Fibroblast of skin of right biceps (primary cell): ENCODE results near the gene BAHCC1.
A peak's percentile ranks its signal among the peaks of the same experiment; 100 is the strongest.

Experiments
- DNase-seq: peaks from one replicate; pipeline ENCODE4 v3.0.0-alpha.2; 2013

Gene BAHCC1

DNA sequence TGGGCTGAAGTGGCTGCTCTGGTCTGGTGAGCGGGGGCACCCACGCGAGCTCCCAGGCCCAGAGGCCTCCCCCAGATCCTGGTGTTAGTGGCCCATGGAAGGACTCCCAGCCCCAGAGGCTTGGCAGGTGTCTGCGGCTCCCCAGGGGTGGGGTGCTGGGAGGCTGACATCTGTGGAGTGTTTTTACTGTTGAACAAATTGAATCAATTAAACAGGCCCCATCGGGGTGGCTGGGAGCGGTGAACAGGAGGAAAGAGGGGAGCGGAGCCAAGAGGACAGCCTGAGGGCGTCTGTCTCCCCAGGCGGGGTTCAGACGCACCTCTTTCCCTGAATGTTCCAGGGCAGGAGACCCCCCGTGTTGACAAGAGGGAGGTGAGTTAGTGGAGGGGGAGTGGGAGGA lies 87.4 kb downstream of the BAHCC1 start:
- DNase-seq, result no peak

DNA sequence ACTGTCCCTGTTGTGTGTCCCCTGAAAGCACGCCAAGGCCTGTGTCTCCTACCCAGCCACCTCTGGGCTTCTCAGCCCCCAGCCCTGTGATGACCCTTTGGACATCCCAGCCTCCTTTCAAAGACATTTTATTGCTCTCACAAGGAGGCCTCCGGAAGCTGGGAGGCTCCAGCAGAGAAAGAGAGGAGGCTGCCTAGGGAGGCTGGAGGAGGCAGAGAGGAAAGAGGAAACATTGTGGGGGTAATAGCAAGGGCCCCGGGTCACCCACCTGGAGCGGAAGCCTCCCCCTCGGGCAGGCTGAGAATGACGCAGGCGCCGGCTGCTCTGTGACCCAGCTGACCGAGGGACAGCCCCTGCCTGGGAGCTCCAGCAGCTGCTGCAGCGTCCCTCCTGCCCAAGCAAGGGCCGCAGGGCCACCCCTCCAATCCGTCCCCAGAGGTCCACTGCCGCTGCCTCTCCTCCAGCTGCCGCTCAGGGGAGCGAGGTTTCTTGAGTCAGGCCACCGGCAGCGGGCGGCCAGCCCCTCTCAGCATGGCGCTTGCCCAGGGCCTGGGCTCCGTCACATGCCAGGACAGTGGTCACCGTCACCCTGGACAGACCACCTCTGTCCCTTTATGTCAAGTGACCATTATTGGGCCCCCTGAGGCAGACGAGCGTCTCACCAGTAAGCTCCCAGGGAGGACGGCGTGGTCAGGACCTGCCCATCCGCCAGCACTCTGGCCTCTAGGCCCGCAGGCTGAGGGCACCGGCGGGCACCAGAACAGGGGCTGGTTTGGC lies 88.0 kb downstream of the BAHCC1 start:
- DNase-seq, result no peak

DNA sequence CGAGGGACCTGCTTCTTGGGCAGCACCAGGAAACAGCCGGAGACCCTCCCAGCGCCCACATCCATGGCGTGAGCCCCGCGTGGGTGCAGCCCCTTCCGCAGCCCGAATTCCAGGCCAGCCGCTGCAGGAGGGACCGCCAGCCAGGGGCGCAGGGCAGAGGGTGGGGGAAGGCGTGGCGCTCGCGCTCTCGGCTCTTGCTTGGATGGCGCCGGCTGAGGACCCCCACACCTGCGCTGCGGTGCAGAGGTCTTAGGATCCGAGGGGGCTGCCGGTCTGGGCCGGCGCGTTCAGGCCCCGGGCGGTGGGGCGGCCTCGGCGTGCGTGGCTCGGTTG lies 88.6 kb downstream of the BAHCC1 start:
- no peak for DNase-seq

DNA sequence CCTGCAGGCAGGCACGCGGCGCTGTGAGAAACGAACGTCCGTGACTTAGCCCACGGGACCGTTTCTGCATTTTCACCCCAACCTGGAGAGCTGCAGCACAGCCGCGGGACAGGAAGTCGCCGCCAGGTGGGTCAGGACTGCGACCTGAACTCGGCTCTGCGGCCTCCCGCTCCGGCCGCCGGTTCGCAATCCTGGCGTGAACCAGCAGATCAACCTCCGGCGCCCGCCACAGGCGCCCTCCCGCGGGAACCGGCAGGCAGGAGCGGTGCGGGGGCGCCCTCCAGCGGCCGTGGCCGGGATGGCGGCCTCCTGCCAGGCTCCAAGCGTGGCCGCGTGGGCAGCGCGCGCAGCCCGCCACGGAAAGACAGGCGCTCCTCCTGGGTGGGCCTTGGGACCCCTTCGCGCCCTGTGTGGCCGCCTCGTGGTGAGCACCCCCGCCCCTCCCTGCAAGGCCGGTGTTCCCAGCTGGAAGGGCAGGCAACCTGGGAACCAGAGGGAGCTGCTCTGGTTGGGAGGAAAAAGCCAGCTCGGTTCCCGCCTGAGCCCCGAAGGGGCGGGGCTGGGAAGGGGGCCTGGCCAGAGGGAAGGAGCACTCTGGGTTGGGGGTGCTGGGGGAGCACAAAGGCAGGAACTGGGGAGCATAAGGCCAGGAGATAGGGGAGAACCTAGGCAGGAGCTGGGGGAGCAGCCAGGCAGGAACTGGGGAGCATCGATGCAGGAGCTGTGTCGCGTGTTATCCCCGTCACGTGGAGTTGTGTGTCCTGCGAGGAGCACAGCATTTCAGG lies 89.1 kb downstream of the BAHCC1 start:
- DNase-seq, result peak; percentile 77

DNA sequence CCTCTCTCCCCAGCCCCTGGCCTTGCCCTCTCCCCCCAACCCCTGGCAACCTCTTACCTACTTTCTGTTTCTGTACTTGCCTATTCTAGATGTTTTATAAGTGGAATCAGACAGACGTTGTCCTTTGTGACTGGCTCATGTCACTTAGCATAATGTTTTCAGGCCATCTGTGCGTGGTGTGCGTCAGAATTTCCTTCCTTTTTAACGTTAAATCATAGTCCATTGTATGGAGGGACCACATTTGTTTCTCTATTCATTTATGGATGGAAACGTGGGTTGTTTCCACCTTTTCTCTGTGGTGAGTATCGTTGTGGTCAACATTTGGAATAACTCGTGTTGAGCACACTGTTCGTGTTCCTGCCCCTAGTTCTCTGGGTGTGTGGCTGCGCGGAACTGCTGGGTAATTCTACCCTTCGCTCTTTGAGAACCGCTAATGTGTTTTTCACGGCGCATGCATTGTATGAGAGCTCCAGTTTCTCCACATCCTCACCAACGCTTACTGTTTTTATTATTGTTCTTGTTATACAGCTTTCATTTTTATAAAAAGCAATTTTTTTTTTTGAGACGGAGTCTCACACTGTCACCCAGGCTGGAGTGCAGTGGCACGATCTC lies 91.0 kb downstream of the BAHCC1 start:
- no peak for DNase-seq

DNA sequence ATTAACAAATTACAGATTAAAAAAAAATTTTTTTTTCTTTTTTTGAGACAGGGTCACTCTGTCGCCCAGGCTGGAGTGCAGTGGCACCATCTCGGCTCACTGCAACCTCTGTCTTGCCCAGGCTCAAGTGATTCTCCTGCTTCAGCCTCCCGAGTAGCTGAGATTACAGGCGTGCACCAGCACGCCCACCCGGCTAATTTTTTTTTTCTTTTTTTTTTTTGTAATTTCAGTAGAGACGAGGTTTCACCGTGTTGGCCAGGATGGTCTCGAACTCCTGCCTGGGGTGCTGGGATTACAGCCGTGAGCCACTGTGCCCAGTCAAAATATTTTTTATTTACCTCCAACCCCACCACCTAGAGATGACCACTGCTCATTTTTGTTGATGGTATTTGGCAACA lies 91.8 kb downstream of the BAHCC1 start:
- no peak for DNase-seq

DNA sequence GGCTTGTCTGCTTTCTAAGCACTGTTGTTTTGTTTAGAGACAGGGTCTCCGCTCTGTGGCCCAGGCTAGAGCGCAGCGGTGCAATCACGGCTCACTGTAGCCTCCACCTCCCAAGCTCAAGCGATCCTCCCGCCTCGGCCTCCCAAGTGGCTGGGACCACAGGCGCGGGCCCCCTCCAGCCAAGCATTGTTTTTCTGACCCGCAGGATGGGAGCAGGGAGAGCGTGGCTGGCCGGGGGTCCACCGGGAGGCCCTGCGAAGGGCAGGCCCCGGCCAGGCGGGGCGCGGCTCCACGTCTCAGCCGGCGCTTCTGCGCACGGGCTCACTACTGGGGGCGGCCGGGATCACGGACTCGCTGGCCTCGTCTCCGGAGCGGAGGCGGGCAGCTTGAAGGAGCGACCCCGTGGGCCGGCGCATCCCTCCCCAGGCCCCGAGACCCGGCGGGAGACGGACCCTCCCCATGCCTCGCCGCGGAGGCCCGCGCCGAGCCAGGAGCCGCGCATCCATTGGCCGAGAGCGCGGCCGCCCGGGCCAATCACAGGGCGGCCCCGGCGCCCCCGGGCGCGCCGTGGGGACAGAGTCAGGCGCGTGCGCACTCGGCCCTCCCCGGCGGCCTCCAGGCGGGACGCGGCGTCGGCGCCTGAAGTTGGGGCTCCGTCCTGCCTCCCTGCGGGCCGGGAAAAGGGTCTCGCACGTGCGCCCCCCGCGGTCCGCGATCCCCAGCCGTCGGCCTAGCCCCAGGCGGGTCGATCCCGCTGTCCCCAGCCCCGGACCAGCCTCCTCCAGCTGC lies 92.4 kb downstream of the BAHCC1 start:
- DNase-seq, result peak; percentile 81

DNA sequence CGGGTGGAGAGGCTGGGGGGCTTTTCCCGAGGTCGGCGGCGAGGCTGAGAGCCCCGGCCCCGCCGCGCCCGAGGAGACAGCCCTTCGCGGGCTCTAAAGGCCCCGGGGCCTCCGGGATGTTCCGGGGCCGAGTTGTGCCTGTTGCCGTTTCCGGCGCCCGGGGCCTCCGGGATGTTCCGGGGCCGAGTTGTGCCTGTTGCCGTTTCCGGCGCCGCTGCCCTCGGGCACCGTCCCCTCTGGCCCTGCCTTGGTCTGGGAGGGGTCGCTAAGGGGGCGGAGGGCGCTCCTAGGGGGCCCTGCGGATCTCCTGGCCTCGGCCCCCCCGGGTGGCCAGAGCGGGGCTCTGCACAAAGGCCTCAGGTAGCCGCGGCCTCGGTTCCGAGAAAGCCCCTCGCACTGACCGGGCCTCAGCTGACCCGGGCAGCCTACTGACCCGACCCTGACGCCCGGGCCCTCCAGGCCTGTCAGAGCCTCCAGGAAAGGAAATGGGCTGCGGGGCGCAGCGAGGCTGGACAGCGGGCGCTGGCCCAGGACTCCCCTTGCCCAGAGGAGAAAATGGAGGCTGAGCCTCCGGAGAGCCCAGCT lies 93.1 kb downstream of the BAHCC1 start:
- DNase-seq, result no peak

DNA sequence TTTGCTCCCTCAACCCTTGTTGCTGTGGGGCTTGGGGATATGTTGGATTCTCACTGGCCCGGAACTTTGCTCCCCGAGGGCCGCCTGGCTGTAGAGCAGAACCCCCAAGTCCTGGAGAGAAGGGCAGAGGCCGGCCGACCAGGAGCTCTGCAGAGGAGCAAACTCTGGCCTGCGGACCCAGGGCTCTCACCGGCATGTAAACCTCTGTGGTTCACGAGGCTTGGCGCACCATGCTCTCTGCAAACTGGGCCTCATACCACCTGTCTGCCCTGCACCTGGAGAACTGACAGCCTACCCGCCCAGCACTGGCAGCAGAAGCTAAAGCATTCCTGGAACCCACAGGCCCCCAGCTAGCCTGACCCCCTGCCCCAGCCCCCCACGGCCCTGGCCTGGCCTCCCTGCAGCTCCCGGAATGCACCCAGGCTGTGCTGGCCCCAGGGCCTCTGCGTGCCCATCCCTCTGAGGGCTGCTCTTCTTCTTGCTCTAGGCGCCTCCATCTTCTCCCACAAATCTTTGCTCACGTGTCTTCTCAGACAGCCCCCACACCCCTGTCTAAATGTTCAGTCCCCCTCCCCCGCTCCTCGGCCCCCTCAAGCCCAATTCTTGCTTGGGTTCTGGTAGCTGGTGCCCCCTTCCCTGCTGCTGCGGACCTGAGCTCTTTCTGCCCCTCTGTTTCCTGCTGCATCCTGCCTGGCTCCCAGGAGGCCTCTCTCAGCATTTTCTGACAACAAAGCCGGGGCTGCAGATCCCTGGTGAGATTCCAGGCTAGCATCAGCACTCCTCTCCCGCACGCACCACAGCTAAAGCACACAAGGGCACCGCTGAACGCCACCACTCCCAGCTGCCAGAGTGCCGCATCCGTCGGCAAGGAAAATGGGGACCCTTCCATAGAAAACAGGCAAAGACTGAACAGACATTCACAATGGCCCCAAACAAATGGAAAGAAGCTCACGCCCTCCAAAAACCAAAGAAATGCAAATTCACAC lies 94.0 kb downstream of the BAHCC1 start:
- DNase-seq, result no peak

DNA sequence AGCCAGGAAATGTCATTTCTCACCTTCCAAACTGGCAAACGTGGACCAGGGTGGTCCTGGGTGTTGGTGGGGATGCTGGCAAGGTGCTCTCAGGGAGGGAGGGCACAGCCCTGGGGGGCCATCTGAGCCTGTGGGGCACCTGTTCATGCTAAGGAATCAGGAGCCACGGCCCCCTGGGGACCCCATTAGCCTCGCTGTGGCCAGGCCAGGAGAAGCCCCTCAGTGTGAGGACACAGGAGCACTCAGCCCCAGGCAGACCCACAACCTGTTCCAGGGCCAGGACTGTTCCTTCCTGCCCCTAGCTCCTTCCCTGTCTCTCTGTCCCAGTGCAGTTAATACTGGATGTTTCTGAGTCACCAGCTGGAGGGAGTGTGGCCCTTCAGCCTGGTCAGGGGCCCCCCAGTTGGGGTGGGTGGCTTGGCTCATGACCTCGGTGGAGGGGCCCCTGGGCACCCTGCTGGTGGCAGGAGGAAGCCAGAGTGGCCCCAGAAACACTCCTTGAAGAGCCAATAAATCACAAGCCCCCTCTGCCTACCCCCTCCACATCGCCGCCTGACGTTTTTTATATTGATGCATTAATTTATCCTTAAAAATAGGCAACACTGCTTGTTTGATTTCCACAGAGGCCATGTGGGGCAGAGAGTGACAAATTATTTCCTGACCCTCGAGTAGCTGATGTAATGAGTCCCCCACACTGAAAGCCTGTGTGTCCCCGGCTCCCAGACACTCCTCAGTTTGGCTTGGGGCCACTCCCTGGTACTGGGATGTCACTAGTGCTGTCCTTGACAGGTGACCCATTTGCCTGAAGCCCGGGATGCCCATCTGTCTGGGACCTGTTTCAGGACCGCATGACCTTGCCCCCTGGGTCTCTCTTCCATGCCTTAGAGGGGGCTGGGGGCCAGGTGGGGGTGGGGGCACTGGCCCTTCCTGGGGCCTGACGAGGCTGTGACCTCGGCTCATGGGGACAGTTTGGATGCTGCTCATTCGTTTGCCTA lies 95.0 kb downstream of the BAHCC1 start:
- DNase-seq, result no peak

DNA sequence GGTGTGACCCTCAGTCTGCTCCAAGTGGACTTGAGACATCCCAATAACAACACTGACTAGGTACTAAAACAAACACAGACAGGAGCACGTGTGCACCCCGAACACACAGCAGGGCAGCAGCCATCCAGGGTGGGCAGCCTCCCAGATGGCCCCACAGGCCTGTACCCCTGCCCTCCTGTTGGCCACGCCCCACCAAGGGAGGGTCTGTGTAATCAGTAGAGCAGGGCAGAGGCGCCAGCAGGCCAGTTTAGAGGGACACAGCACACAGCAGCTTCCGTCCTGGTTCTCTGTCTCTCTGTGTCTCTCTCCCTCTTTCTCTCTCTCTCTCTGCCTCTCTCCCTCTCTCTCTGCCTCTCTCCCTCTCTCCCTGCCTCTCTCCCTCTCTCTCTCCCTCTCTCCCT lies 95.9 kb downstream of the BAHCC1 start:
- DNase-seq, result no peak

DNA sequence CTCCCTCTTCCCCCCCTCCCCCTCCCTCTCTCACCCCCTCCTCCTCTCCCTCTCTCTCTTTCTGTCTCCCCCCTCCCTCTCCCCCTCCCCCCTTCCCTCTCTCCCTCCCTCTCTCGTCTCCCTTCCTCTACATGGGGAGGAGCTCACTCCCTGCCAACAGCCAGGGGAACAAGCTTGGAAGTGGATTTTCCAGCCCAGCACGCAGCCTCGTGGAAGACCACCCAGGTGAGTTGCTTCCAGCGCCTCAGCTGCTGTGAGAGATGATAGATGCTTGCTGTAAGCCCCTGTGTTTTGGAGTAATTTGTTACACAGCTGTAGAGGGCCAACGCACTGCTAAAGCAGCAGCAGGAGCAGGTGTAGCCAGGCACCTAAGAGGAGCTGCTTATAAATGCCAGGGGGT lies 96.5 kb downstream of the BAHCC1 start:
- no peak for DNase-seq

DNA sequence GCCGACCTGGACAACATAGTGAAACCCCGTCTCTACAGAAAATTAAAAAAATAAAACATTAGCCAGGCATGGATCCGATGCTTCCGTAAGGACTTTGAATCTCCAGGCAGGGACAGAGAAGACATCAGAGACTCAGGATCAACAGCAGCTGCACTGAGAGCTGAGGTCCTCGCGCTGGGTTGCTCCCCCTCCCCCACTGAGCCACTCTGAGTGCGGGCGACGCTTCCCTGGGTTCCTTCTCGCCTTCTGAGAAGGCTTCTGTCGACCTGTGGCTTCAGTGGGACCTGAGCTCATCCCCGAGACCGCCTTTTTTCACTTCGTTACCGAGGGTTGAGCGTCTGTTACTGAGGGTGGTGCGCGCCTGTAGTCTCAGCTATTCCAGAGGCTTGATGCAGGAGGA lies 96.9 kb downstream of the BAHCC1 start:
- DNase-seq, result no peak

DNA sequence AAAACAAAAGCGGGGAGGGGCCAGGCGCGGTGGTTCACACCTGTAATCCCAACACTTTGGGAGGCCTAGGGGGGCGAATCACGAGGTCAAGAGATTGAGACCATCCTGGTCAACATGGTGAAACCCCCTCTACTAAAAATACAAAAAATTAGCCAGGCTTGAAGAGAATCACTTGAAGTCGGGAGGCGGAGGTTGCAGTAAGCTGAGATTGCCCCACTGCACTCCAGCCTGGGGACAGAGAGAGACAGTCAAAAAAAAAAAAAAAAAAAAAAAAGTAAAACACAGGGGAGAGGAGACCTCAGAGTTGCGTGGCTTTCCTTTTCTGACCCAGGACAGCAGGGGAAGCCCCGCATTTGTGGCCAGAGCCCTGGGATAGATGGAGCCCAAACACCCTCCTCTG lies 97.4 kb downstream of the BAHCC1 start:
- DNase-seq, result no peak

DNA sequence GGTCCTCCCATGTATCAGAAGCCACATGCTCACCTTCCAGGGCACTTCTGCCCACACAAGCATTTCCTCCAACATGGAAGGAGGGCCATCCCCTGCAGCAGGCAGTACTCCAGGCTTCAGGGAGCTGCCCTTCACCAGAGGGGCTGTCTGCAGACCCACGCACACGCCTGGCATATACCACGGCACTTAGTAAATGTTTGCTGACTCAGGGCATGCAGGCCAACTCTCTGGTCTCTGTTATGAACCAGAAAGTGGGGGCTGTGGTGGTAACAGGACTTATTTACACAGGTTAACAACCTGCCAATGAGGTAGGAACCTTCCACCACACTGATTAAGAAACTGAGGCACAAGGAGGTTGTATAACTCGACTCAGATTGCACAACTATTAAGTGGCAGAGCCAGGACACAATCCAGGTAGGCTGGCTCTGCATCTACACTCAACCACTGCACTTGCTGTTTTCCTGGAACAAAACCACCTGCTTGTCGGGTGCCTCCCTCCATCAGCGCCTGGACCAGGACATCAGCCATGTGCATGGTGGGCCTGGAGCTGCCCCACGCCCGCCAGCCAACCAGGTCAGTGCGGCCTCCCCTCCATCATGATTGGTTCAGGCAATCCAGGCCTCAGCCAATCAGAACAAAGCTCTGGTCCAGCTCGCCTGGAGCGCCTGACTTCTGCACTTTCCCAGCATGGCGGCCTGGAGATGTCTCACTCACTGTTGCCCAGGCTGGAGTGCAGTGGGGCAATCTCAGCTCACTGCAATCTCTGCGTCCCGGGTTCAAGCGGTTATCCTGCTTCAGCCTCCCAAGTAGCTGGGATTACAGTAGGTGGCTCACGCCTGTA lies 98.2 kb downstream of the BAHCC1 start:
- DNase-seq, result no peak

DNA sequence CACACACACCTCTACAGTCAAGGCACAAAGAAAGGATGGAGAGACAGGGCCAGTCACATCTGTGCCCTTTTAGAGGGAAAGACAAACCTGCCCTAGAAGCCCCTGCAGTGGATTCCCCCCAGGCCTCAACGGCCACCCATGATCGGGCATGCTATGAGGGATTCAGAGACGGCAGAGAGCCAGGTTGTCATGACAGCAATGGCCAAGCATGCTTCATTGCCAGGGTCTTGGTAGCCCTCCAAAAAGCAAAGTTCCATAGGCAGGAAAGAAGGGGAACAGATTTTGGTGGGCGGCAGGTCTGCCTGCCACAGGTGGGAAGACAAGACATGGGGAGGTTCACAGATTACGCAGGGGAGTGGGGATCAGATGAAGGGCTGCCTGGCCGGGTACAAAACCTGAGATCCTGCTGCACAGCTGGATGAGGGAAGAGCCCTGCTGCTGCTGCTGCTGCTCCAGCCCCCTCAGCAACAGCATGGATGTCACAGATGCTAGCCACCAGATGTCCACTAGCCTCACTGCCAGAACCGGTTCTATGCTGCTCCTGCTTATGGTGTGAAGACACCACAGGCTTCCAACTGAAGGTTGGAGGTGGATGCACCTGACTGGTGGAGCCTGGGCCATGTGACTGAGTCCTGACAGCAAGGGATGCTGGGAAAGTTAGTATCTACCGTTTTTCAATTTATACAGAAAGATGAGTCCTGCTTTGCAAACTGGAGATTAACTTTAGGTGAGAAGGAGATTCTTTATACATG lies 99.5 kb downstream of the BAHCC1 start:
- DNase-seq, result no peak

DNA sequence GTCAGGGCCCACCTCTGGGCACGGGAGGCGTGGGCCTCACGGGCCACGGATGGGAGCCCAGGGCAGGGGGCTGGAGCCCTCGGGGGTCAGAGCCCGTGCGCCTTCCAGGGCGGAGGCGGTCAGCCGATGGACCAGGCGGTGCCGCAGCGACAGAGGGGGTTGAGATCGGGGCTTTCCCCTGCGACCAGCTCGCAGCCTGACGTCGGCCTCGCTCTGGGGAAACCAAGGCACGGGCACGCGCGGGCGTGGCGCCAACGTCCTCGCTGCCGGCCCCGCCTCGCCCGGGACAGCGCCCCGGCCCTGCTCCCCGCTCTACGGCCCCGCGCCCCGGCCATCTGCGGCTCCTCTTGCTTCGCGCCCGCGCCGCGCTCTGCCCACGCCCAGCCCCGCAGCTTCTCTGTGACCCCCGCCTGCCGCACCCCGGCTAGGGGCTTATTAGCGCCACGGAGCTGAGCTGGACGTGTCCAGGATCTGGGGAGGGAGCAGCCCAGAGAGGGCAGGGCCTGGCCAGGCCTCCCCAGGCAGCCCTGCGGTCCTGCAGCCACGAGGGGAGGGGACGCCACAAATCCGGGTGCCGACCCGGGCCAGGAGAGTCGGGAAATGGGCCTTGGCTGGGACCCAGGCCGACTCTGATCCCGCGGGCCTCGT lies 103.8 kb downstream of the BAHCC1 start:
- DNase-seq, result no peak

DNA sequence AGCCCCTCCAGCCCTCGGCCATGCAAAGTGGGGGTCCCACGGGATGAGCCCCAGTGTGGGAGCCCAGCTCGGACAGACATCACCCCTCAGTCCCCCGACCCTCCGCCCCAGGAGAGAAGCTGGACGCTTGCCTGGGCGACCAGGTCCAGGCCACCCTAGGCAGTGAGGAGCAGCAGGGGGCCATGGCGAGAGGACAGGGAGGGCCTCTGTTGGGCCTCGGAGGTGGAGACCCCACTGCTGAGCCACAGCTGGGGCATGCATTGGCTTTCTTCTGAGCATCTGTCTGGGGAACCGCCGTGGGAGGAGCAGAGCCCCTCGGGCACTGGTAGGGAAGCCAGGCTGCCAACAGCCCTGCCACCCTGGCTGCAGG lies 104.3 kb downstream of the BAHCC1 start:
- DNase-seq, result no peak
